Stimulated activated CD8-positive, alpha-beta memory T cell treated with anti-CD3 and anti-CD28 coated beads, Interleukin-15, amount 100 ng/mL, for 24 hours (primary cell): Measurements from ENCODE around the gene COL12A1.

Experiments used
- DNase-seq: peaks from one replicate; pipeline ENCODE4 v3.0.0-alpha.2; 2020; ENCODE audit warnings: low read depth

The COL12A1 gene

GRCh38 chr6:75176076-75176582 is 29.7 kb downstream of the COL12A1 start:
- DNase-seq, result no peak

DNA sequence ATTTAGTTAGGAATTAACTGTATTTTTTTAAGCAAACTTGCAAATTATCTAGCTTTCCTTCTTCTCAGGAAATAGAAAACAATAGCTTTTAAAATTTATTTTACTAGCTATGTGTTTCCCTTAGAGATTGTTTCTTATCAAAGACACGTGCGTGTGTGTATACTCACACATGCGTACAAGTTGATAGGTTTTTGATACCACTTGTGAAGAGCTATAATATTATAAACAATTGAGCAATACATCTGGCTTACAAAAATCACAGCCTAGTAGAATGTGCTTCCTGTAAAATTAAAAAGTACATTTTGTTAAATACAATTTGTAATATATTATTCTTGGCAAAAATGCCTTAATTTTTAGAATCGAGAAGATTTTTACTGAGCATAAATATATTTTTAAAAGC is 33.9 kb downstream of the COL12A1 start:
- DNase-seq, result no peak

DNA sequence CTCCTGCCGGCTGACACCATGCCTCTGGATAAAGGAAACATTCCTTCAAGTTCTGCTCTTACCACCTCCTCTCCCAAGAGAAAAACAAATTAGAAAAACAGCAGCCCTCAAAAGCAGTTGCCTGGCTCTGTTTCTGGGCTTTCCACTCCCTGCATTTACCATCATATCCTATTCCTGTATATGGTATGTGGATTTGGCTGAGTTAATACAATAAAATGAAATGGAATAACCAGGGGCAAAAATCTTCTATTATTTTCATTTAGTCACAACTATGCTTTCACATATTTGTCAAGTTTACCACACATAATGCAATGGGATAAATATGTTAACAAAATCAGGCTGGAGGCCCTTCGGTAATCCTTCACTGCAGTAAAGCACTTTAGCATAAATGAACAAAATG is 34.3 kb downstream of the COL12A1 start:
- DNase-seq, result no peak

DNA sequence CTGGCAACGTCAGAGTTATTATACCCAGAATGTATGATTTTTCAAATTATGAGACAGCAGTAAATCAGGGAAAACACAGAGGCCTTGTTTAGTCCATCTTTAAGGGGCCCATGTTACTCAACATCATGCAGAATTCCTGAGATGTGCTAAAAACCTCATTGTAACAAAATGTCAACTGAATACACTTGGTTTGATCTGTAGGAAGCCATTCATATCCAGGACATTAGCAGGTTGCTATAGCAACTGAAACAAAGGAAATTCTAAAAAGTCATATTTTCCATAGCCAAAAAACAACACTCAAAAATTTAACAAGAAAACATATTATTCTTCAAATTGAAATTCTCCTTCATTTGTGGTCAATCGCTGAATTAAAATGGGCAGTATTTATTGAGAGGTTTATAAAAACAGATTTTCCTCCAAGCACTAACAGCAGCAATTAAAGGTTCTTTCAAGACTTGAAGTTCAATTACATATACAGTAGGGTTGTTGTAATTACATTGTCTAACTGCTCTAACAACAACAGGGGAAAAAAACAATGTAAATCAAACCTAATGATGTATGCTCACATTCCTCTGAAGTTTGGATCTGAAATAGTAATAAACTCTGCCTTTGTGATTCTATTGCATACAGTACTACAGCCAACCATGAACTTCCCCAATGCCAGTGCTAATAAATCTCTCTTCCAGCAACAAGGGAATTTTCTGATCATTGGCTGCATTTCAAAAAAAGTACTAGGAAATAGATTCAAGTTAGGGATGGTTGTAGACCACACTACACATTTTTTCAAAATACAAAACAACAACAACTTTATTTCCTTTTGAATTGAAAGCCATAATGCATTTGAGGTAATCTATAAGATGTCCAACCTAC is 34.9 kb downstream of the COL12A1 start:
- no peak for DNase-seq

DNA sequence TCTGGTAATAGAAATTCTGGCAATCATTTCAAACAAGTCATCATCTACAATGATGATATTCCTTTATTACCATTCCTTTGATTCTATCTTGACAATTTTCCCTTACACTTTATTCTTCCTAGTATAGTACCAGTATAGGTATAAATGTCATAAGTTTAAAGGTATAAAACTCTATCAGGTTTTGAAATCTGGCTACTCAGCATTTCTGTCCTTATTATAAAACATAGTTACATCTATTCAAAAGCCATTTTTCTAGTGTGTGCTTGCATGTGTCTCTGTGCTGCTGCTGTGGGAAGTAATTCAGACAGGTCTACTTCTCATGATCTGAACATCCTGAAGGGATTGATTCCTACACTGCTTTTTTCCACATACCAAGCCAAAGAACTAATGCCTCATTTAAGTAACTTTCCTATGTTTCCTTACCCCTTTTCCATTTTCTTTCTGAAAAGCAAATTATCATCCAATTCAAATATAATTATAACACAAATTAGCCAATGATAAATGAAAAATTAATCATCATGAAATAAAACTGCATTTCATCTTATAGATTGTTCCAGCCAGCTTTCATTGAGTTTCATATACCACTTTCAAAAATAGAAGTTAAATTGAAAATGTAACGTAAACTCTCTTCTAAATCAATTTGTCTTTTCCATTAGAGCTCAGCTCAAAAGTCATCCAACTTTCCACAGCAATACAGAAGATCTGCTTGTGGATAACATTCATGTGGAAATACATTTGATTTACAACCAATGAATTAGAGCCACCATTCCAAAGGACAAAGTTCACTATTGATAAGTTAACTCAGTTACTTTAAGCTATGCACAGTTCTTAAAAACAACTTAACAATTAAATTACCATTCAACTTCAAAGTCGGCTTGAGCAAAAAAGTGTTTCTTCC is 35.9 kb downstream of the COL12A1 start:
- DNase-seq, result no peak

DNA sequence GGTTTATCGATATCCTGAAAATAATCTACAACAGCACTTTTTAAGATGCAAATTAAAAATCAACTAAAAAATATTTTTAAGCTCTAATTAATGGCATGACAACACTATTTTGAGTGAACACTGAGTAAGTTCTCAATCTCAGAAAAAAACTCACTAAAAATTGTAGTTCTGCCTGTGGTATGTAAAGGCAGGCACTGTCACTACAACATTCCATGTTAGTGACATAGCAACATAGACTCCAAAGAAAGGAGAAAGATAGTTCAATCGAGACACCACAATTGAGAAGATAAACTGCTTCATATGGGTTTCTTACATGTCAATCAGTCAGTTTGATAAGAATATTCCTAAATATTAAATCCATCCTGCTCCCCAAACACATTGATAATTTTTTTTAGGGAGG is 38.0 kb downstream of the COL12A1 start:
- DNase-seq, result no peak

GRCh38 chr6:75167325-75167724 is 38.5 kb downstream of the COL12A1 start:
- no peak for DNase-seq

DNA sequence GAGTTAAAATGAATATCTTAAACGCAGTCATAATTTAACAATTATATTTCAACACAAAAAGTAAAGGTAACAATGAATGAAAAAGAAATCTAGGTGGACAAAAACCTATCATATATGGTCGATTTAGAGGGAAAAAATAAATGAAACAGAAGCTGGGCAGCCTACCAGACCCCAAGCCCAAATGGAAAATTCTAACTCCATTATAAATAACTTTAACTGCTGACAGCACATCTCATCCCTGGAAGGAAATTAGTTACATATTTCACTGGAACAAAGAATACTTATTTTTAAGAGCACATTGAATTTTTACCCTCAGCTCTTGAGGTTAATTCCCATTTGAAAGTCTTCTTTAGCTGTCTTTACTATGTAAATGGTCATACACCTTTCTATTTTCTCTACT is 39.1 kb downstream of the COL12A1 start:
- DNase-seq, result no peak

DNA sequence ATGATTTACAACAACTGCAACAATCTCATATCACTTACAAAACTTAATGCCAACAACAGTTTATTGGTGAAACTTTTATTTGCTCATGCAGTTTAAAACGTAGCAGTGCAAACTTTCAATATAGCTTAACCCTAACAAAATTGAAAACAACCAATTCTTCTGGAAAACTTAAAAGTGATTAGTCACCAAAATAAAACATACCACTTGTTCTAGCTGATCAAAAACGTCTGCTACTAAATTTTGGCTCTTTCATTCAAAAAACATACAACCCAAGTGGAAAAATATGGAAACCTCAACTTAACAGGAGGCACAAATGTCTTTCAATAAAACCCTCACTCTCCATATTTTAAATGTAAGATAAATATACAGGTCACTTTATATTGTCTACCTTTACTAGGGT is 39.6 kb downstream of the COL12A1 start:
- no peak for DNase-seq

- DNase-seq, result no peak
Measured at GRCh38 chr6:75158176-75158575, 47.7 kb downstream of the COL12A1 start.

- DNase-seq, result no peak
Measured at GRCh38 chr6:75157336-75157735, 48.5 kb downstream of the COL12A1 start.

- no peak for DNase-seq
Measured at GRCh38 chr6:75156186-75156878, 49.5 kb downstream of the COL12A1 start.

- no peak for DNase-seq
Measured at GRCh38 chr6:75155631-75156030, 50.2 kb downstream of the COL12A1 start.

- no peak for DNase-seq
Measured at GRCh38 chr6:75154973-75155372, 50.9 kb downstream of the COL12A1 start.

DNA sequence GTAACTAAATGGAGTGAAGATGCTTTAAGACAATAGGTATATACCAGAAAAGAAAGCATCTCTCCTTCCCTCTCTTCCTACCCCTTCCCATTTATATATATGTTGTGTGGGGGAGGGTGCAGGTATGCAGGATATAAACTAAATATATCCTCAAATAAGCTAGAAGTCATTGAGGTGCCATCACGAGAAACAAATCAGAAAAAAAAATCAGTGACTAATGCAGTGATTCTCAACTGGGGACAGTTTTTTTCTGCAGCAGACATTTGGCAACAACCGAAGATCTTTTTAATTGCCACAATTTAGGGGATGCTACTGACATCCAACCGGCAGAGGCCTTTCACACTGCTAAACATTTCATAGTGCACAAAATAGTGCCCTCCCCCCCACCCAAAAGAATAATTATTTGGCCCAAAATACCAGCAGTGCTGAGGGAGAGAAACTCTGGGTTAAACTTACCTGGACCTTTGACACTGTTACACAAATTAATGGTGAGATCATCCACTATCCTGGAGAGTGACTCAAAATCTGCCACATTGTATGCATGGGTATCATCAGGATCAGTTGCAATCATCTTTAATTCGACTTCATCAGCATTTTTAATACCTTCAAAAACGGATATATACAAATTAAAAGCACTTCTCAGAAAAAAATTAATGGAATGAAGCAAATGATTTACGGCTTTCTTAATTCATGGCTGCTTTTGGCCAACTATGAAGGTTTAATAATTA is 55.0 kb downstream of the COL12A1 start:
- no peak for DNase-seq

DNA sequence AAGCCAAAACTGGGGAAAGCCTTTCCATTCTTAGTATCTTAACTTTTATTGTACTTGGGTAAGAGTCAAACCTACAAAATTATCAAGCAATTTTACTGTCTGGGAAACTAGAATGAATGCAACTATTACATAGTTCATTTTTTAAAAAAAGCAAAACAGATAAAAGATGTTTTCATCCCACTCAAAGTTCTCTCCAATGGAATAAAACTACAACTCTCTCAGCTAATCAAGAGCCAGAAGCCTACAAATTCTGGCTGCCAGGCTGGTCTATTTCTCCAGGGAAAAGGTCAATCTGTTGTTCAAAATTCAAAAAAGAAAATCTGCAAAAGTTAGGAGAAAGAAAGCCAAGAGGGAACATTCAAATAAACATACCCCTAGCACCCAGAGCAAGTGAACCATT is 56.2 kb downstream of the COL12A1 start:
- DNase-seq, result no peak

GRCh38 chr6:75149240-75149639 is 56.6 kb downstream of the COL12A1 start:
- DNase-seq, result no peak

- DNase-seq, result no peak
Measured at GRCh38 chr6:75147512-75147911, 58.3 kb downstream of the COL12A1 start.

GRCh38 chr6:75145976-75146375 is 59.9 kb downstream of the COL12A1 start:
- no peak for DNase-seq

DNA sequence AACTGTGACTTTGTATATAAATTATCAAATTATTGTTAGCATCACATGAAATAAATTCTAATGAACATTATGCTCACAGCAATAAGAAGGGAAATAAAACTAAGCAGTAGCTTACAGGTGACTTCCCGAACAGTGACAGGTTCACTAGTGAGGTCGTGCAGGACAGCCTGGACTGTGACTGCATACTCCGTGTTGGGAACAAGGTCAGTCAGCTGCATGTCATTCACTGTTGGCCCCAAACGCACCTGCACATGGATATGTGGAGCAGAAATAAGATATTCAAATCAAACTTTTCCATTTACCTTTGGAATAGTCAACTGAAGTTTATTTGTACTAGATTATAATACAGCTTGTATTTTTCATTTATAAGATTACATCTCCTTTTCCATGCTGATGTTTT is 60.6 kb downstream of the COL12A1 start:
- no peak for DNase-seq

GRCh38 chr6:75144386-75144785 is 61.5 kb downstream of the COL12A1 start:
- DNase-seq, result no peak

- DNase-seq, result no peak
Measured at GRCh38 chr6:75143191-75143590, 62.7 kb downstream of the COL12A1 start.
